ENCODE data around the gene TSC22D3. TPM values are rescaled to one million over a fixed set of nuclear protein-coding genes. Genes with fewer than 3 reads are reported as not detected.
A peak's percentile ranks its signal among the peaks of the same experiment; 100 is the strongest.

Gene TSC22D3
- total RNA-seq, 1 donor from 2014 or later = 46.2 TPM

GRCh38 chrX:107760304-107761077 is 15.1 kb downstream of the TSC22D3 start:
- ATAC-seq = no peak

- ATAC-seq = no peak
These were observed 17.3 kb downstream of the TSC22D3 start for GRCh38 chrX:107758231-107758766.

GRCh38 chrX:107755721-107756120 is 19.9 kb downstream of the TSC22D3 start:
- no peak for ATAC-seq

GRCh38 chrX:107753187-107753586 is 22.4 kb downstream of the TSC22D3 start:
- no peak for ATAC-seq

GRCh38 chrX:107752714-107753113 is 22.9 kb downstream of the TSC22D3 start:
- ATAC-seq = no peak

- ATAC-seq = no peak
These were observed 23.5 kb downstream of the TSC22D3 start for GRCh38 chrX:107752043-107752442.

- ATAC-seq = no peak
These were observed 24.6 kb downstream of the TSC22D3 start for GRCh38 chrX:107750861-107751445.

GRCh38 chrX:107750263-107750662 is 25.3 kb downstream of the TSC22D3 start:
- no peak for ATAC-seq

- ATAC-seq = no peak
These were observed 27.1 kb downstream of the TSC22D3 start for GRCh38 chrX:107748506-107748905.

GRCh38 chrX:107747596-107748161 is 27.9 kb downstream of the TSC22D3 start:
- ATAC-seq = peak; percentile 89

- no peak for ATAC-seq
These were observed 30.7 kb downstream of the TSC22D3 start for GRCh38 chrX:107744868-107745267.

GRCh38 chrX:107743995-107744394 is 31.6 kb downstream of the TSC22D3 start:
- ATAC-seq = no peak

- ATAC-seq = no peak
These were observed 32.8 kb downstream of the TSC22D3 start for GRCh38 chrX:107742700-107743191.

- no peak for ATAC-seq
These were observed 34.2 kb downstream of the TSC22D3 start for GRCh38 chrX:107741404-107741790.

GRCh38 chrX:107739541-107739940 is 36.0 kb downstream of the TSC22D3 start:
- no peak for ATAC-seq

GRCh38 chrX:107738768-107739167 is 36.8 kb downstream of the TSC22D3 start:
- no peak for ATAC-seq

GRCh38 chrX:107738272-107738671 is 37.3 kb downstream of the TSC22D3 start:
- ATAC-seq = no peak

GRCh38 chrX:107736781-107737531 is 38.6 kb downstream of the TSC22D3 start:
- no peak for ATAC-seq

GRCh38 chrX:107734646-107735045 is 40.9 kb downstream of the TSC22D3 start:
- no peak for ATAC-seq

- ATAC-seq = no peak
These were observed 41.9 kb downstream of the TSC22D3 start for GRCh38 chrX:107733686-107734085.

- ATAC-seq = peak; percentile 65
These were observed 43.6 kb downstream of the TSC22D3 start for GRCh38 chrX:107731831-107732502.
